ENCODE results near the gene HDAC9.

DNA sequence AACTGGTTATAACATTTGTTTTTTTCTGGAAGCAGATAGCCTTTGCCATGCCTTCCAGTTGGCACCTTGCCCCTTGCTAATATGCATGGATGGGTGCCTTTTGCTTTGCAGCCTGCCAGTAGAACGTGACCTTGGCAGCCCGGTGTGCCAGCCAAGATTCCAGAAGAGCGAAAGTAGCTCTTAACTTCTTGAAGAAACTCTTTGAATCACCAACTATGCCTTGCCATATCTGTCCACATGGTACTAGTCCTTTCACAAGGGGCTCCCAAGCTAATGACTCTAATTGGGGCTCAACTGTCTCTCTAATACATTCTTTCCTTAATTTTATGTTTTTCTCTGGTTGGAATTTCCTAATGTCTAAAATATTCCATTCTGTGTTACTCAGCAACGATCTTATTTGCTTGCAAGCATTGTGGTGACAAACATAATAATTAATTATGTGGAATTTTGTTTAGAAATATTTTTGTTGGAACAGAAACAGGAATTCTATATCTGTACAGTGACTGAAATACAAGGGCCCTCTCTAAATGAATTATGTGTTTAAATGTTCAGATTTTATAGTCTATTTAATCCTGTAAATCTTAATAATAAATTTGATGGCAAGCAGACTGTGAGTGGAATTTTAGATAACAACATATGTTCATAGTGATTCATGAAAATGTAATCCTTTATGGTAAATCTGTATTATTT, 45.8 kb downstream of the HDAC9 start:
- TF ChIP-seq, protein P1, sequence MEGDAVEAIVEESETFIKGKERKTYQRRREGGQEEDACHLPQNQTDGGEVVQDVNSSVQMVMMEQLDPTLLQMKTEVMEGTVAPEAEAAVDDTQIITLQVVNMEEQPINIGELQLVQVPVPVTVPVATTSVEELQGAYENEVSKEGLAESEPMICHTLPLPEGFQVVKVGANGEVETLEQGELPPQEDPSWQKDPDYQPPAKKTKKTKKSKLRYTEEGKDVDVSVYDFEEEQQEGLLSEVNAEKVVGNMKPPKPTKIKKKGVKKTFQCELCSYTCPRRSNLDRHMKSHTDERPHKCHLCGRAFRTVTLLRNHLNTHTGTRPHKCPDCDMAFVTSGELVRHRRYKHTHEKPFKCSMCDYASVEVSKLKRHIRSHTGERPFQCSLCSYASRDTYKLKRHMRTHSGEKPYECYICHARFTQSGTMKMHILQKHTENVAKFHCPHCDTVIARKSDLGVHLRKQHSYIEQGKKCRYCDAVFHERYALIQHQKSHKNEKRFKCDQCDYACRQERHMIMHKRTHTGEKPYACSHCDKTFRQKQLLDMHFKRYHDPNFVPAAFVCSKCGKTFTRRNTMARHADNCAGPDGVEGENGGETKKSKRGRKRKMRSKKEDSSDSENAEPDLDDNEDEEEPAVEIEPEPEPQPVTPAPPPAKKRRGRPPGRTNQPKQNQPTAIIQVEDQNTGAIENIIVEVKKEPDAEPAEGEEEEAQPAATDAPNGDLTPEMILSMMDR (IDR thresholded peaks at IDR 0.05), result no peak
- no peak for TF ChIP-seq POLR2A (IDR thresholded peaks at IDR 0.05)

Measured in prostate gland (tissue), 2 donors.